SU-DHL-6 (cell line): Measurements from ENCODE around the gene TKT.

Source experiments
- EZH2phosphoT487 ChIP-seq: fragments of 200-600 bp; sonication (generic), shearing (Covaris generic); conservative IDR thresholded peaks from 2 replicates; pipeline ENCODE4 v1.6.1; 2018; ENCODE audit warnings: mild to moderate bottlenecking, antibody characterized with exemption, low read length, moderate library complexity, mixed read lengths
- TF ChIP-seq, protein P1 (sequence below): fragments of 200-600 bp; sonication (generic); IDR thresholded peaks from one replicate; pipeline ENCODE4 v1.5.1; 2017; ENCODE audit warnings: antibody characterized with exemption, mild to moderate bottlenecking, low read length, moderate library complexity; ENCODE audit not compliant: insufficient read depth, poor library complexity, severe bottlenecking

- TF ChIP-seq, protein P1, sequence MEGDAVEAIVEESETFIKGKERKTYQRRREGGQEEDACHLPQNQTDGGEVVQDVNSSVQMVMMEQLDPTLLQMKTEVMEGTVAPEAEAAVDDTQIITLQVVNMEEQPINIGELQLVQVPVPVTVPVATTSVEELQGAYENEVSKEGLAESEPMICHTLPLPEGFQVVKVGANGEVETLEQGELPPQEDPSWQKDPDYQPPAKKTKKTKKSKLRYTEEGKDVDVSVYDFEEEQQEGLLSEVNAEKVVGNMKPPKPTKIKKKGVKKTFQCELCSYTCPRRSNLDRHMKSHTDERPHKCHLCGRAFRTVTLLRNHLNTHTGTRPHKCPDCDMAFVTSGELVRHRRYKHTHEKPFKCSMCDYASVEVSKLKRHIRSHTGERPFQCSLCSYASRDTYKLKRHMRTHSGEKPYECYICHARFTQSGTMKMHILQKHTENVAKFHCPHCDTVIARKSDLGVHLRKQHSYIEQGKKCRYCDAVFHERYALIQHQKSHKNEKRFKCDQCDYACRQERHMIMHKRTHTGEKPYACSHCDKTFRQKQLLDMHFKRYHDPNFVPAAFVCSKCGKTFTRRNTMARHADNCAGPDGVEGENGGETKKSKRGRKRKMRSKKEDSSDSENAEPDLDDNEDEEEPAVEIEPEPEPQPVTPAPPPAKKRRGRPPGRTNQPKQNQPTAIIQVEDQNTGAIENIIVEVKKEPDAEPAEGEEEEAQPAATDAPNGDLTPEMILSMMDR: no peak
- TF ChIP-seq EZH2phosphoT487: no peak
These were observed 1.9 kb downstream of the TKT start for GRCh38 chr3:53253707-53254508.
